Measurements from ENCODE around the gene KCNIP2.

- TF ChIP-seq, protein P1, sequence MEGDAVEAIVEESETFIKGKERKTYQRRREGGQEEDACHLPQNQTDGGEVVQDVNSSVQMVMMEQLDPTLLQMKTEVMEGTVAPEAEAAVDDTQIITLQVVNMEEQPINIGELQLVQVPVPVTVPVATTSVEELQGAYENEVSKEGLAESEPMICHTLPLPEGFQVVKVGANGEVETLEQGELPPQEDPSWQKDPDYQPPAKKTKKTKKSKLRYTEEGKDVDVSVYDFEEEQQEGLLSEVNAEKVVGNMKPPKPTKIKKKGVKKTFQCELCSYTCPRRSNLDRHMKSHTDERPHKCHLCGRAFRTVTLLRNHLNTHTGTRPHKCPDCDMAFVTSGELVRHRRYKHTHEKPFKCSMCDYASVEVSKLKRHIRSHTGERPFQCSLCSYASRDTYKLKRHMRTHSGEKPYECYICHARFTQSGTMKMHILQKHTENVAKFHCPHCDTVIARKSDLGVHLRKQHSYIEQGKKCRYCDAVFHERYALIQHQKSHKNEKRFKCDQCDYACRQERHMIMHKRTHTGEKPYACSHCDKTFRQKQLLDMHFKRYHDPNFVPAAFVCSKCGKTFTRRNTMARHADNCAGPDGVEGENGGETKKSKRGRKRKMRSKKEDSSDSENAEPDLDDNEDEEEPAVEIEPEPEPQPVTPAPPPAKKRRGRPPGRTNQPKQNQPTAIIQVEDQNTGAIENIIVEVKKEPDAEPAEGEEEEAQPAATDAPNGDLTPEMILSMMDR (IDR thresholded peaks at IDR 0.05): peak in 6 of 7 experiments; percentile 31 to 48 (median 34)
- TF ChIP-seq POLR2A (IDR thresholded peaks at IDR 0.05): no peak
Observed at GRCh38 chr10:101843032-101844021, at the start of gene KCNIP2.
